GM04503 (cell line): ENCODE data around the gene LZTR1.

ENCODE experiments used
- DNase-seq: peaks from one replicate; pipeline ENCODE4 v3.0.0-alpha.2; 2012; ENCODE audit warnings: low read depth

LZTR1 gene

GRCh38 chr22:20980938-20981722 lies 967 bp upstream of the LZTR1 start:
- DNase-seq: no peak

- no peak for DNase-seq
These were observed 426 bp downstream of the LZTR1 start for GRCh38 chr22:20982563-20982882.

GRCh38 chr22:20983081-20983771 lies 1.1 kb downstream of the LZTR1 start:
- no peak for DNase-seq

- no peak for DNase-seq
These were observed 3.6 kb downstream of the LZTR1 start for GRCh38 chr22:20985720-20986119.

GRCh38 chr22:20986365-20986764 lies 4.3 kb downstream of the LZTR1 start:
- no peak for DNase-seq

- no peak for DNase-seq
These were observed 5.3 kb downstream of the LZTR1 start for GRCh38 chr22:20987375-20987774.

GRCh38 chr22:20988573-20989322 lies 6.7 kb downstream of the LZTR1 start:
- DNase-seq: no peak

GRCh38 chr22:20989323-20990138 lies 7.4 kb downstream of the LZTR1 start:
- DNase-seq: no peak

GRCh38 chr22:20990184-20991180 lies 8.4 kb downstream of the LZTR1 start:
- DNase-seq: no peak

- DNase-seq: no peak
These were observed 9.4 kb downstream of the LZTR1 start for GRCh38 chr22:20991252-20992055.

GRCh38 chr22:20992056-20992442 lies 10.0 kb downstream of the LZTR1 start:
- no peak for DNase-seq

GRCh38 chr22:20992456-20993303 lies 10.6 kb downstream of the LZTR1 start:
- DNase-seq: no peak

GRCh38 chr22:20993304-20994127 lies 11.4 kb downstream of the LZTR1 start:
- DNase-seq: no peak

GRCh38 chr22:20994128-20994901 lies 12.2 kb downstream of the LZTR1 start:
- no peak for DNase-seq

- DNase-seq: no peak
These were observed 12.8 kb downstream of the LZTR1 start for GRCh38 chr22:20994902-20995241.

GRCh38 chr22:20995329-20996030 lies 13.4 kb downstream of the LZTR1 start:
- no peak for DNase-seq

GRCh38 chr22:20996031-20996410 lies 13.9 kb downstream of the LZTR1 start:
- no peak for DNase-seq
